Common myeloid progenitor, CD34-positive (primary cell): ENCODE results near the gene ITGAV.
A peak's percentile ranks its signal among the peaks of the same experiment; 100 is the strongest.

Source experiments
- CTCF ChIA-PET: fragments of 350-600 bp; sonication (Branson Sonifier 250); formaldehyde crosslinking; loops from one replicate; lab custom pipeline; 2021; ENCODE audit warnings: antibody characterized with exemption; lab: Charles Lee
- POLR2A ChIA-PET: fragments of 350-600 bp; sonication (Branson Sonifier 250); formaldehyde crosslinking; loops from one replicate; lab custom pipeline; 2021; ENCODE audit warnings: antibody characterized with exemption; lab: Charles Lee
- DNase-seq, 3 donors: peaks; one replicate each; pipeline versions ENCODE4 v3.0.0 to v3.0.0-alpha.2; 2013
- H3K27ac ChIP-seq, 2 experiments: 1 replicate in 1 of 2; 2 replicates in 1 of 2; pipeline ENCODE4 v1.7.0; 2013; ENCODE audit warnings: inconsistent platforms in 2 of 2, low read length in 2 of 2, mild to moderate bottlenecking in 2 of 2, low read depth in 1 of 2, moderate library complexity in 1 of 2; ENCODE audit not compliant: severe bottlenecking in 2 of 2, insufficient read depth in 1 of 2, poor library complexity in 1 of 2
- H3K27me3 ChIP-seq, 5 experiments: replicated peaks in 2 of 5; 1 replicate in 3 of 5; 2 replicates in 2 of 5; pipeline versions ENCODE4 v1.6.1 to v1.7.0; 2013; ENCODE audit warnings: low read length in 4 of 5, mild to moderate bottlenecking in 2 of 5, moderate library complexity in 2 of 5, inconsistent platforms in 1 of 5; ENCODE audit not compliant: insufficient read depth in 5 of 5, control insufficient read depth in 4 of 5
- H3K36me3 ChIP-seq, 4 experiments: 1 replicate in 2 of 4; 2 replicates in 2 of 4; pipeline versions ENCODE4 v1.6.1 to v1.7.0; 2013; ENCODE audit warnings: low read length in 3 of 4, control low read depth in 1 of 4, mild to moderate bottlenecking in 1 of 4; ENCODE audit not compliant: control insufficient read depth in 4 of 4, insufficient read depth in 4 of 4
- H3K4me1 ChIP-seq, 4 experiments: 1 replicate in 3 of 4; 2 replicates in 1 of 4; pipeline versions ENCODE4 v1.6.1 to v1.7.1; 2013; ENCODE audit warnings: low read length in 3 of 4, mild to moderate bottlenecking in 3 of 4, control low read depth in 1 of 4, inconsistent platforms in 1 of 4, moderate library complexity in 1 of 4; ENCODE audit not compliant: control insufficient read depth in 4 of 4, insufficient read depth in 4 of 4; ENCODE audit errors: control extremely low read depth in 1 of 4
- H3K4me3 ChIP-seq, 7 experiments: 1 replicate in 4 of 7; 2 replicates in 3 of 7; pipeline versions ENCODE4 v1.5.1 to v1.7.0; 2013; ENCODE audit warnings: mild to moderate bottlenecking in 7 of 7, low read length in 6 of 7, moderate library complexity in 6 of 7, inconsistent platforms in 2 of 7, low read depth in 2 of 7, control low read depth in 1 of 7; ENCODE audit not compliant: insufficient read depth in 4 of 7, control insufficient read depth in 1 of 7; ENCODE audit errors: extremely low read depth in 1 of 7
- H3K9me3 ChIP-seq, 5 experiments: 1 replicate in 4 of 5; 2 replicates in 1 of 5; pipeline versions ENCODE4 v1.6.1 to v1.7.1; 2013; ENCODE audit warnings: low read length in 4 of 5, mild to moderate bottlenecking in 2 of 5, inconsistent platforms in 1 of 5, low read depth in 1 of 5, moderate library complexity in 1 of 5; ENCODE audit not compliant: control insufficient read depth in 4 of 5, insufficient read depth in 2 of 5; ENCODE audit errors: control extremely low read depth in 1 of 5
- WGBS: methylation state at CpG from one replicate; pipeline ENCODE4 v1.1.5; 2013; ENCODE audit not compliant: insufficient coverage; 5-methylcytosine and 5-hydroxymethylcytosine counted together

ITGAV gene

GRCh38 chr2:186572705-186573104 is 17.2 kb upstream of the ITGAV start:
- H3K36me3 ChIP-seq = no peaks in the 10 kb centered on the region
- H3K27me3 ChIP-seq = no peaks in the 10 kb centered on the region
- CTCF ChIA-PET = interaction anchor here (0.7 kb wide), 1 partner anchor 13 kb away, joined by 3 read pairs; no protein-coding TSS in a partner anchor
- peaks cover 0 to 7% (median 5%) of the 10 kb centered on the region in 4 experiments for H3K4me1 ChIP-seq
- no peak overlapping the region for H3K4me3 ChIP-seq
- WGBS = 94% methylated on average over 3 of the region's 5 CpGs
- POLR2A ChIA-PET = no interaction called here
- no peak for DNase-seq
- no peak overlapping the region for H3K27ac ChIP-seq
- H3K9me3 ChIP-seq = no peaks in the 10 kb centered on the region

GRCh38 chr2:186573531-186573930 is 16.3 kb upstream of the ITGAV start:
- no peaks in the 10 kb centered on the region for H3K27me3 ChIP-seq
- H3K36me3 ChIP-seq = no peaks in the 10 kb centered on the region
- DNase-seq = no peak
- H3K9me3 ChIP-seq = no peaks in the 10 kb centered on the region
- no peak overlapping the region for H3K4me3 ChIP-seq
- H3K27ac ChIP-seq = no peak overlapping the region
- ChIA-PET POLR2A (no interaction called here), CTCF (no interaction called here)
- WGBS = no CpG with 5 or more reads among the region's 3 CpGs
- H3K4me1 ChIP-seq = peaks cover 0 to 7% (median 5%) of the 10 kb centered on the region in 4 experiments

DNA sequence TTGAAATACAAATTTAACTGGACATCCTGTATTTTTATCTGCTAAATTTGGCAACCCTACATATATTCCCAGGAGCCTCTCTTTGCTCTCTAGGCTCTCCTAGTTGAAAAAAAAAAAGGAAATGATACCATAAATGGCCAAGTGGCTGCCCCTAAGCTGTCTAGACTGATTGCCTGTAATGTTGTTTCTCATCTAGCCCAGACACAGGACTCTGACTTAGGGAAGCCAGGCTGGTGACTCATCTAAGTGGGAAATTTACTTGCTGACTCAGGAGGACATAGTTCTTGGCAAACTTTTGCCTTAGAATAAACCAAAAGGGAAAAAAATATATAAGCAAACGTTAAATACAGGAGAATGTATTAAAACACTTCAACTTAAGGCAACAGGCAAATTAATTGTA is 14.6 kb upstream of the ITGAV start:
- no peaks in the 10 kb centered on the region for H3K9me3 ChIP-seq
- H3K27me3 ChIP-seq = no peaks in the 10 kb centered on the region
- WGBS = no CpG with 5 or more reads among the region's 1 CpG
- H3K4me1 ChIP-seq = peaks cover 0 to 7% (median 5%) of the 10 kb centered on the region in 4 experiments
- no peaks in the 10 kb centered on the region for H3K36me3 ChIP-seq
- no peak overlapping the region for H3K4me3 ChIP-seq
- ChIA-PET POLR2A (interaction anchor here (0.6 kb wide), 1 partner anchor 232 kb away, joined by 3 read pairs; no protein-coding TSS in a partner anchor), CTCF (no interaction called here)
- DNase-seq = peak; percentile 70 to 89 (median 86)
- no peak overlapping the region for H3K27ac ChIP-seq

DNA sequence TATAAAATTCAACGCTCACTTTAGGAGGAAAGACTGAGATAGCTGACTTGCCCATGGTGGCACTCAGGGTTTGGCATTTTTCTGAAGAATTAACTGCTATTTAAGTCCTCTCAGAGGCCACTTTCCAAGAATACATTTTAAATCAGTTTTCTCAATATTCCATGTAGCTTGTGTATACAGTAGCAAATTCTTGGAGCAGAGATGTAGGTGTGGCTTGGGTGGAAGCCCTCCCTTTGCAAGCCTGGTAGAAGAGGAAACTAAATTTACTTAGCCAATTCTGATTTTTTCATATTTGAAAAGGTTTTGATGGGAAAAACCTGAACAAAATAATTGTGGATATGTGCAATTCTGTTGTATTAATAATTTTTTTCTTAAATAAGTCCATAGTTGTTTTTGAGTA is 14.0 kb upstream of the ITGAV start:
- WGBS = 100% methylated on average over 1 of the region's 1 CpG
- peaks cover 0 to 7% (median 5%) of the 10 kb centered on the region in 4 experiments for H3K4me1 ChIP-seq
- ChIA-PET CTCF (no interaction called here), POLR2A (interaction anchor here (0.6 kb wide), 1 partner anchor 232 kb away, joined by 3 read pairs; no protein-coding TSS in a partner anchor)
- no peak overlapping the region for H3K27ac ChIP-seq
- H3K4me3 ChIP-seq = no peak overlapping the region
- no peaks in the 10 kb centered on the region for H3K27me3 ChIP-seq
- no peaks in the 10 kb centered on the region for H3K9me3 ChIP-seq
- no peaks in the 10 kb centered on the region for H3K36me3 ChIP-seq
- no peak for DNase-seq

DNA sequence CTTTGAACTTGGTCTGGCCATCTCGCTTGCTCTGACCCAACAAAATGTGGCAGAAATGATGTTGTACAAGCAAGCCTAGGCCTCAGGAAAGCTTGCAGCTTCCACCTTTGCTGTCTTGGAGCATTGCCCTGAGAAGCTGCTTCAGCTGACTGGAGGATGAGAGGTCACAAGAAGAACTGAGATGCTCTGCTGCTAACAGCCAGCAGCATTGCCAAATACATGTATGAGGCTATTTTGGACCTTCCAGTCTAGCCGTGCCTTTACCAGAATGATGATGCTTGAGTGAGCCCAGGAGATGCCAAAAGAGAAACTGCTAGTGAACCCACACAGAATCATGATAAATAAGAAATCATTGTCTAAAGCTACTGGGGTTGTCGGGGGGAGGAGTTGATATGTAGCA is 13.2 kb upstream of the ITGAV start:
- Histone ChIP-seq H3K9me3 (no peaks in the 10 kb centered on the region), H3K4me1 (peaks cover 0 to 7% (median 5%) of the 10 kb centered on the region in 4 experiments), H3K27ac (no peak overlapping the region), H3K36me3 (no peaks in the 10 kb centered on the region), H3K27me3 (no peaks in the 10 kb centered on the region), H3K4me3 (no peak overlapping the region)
- WGBS = 100% methylated on average over 2 of the region's 3 CpGs
- no peak for DNase-seq
- ChIA-PET POLR2A (no interaction called here), CTCF (no interaction called here)

- H3K4me3 ChIP-seq = no peak overlapping the region
- ChIA-PET CTCF (no interaction called here), POLR2A (no interaction called here)
- H3K36me3 ChIP-seq = no peaks in the 10 kb centered on the region
- no peak overlapping the region for H3K27ac ChIP-seq
- no peaks in the 10 kb centered on the region for H3K27me3 ChIP-seq
- no peaks in the 10 kb centered on the region for H3K4me1 ChIP-seq
- no peaks in the 10 kb centered on the region for H3K9me3 ChIP-seq
- DNase-seq = no peak
These were observed 7.2 kb upstream of the ITGAV start for GRCh38 chr2:186582698-186583097.

GRCh38 chr2:186584053-186584452 is 5.8 kb upstream of the ITGAV start:
- POLR2A ChIA-PET = no interaction called here
- no peak for DNase-seq
- WGBS = 100% methylated on average over 1 of the region's 1 CpG
- no peaks in the 10 kb centered on the region for H3K9me3 ChIP-seq
- no peak overlapping the region for H3K27ac ChIP-seq
- peaks cover 2 to 7% (median 3%) of the 10 kb centered on the region in 4 experiments for H3K4me1 ChIP-seq
- CTCF ChIA-PET = interaction anchor here (1.0 kb wide), 1 partner anchor 58 kb away, joined by 4 read pairs; no protein-coding TSS in a partner anchor
- H3K36me3 ChIP-seq = no peaks in the 10 kb centered on the region
- no peaks in the 10 kb centered on the region for H3K27me3 ChIP-seq
- H3K4me3 ChIP-seq = no peak overlapping the region
